GM19438 (cell line): ENCODE results near the gene FASTK.
"Not testable (repeated sequence)": the region's sequence is repeated elsewhere in the genome, so short reads cannot be mapped to it uniquely, and the experiment has no call there.

Experiments used
- ATAC-seq: cut with Tn5 transposase; IDR thresholded peaks from one replicate; pipeline ENCODE4 v1.9.1; 2021; ENCODE audit warnings: low read depth; ENCODE audit not compliant: unreplicated experiment

Gene FASTK

GRCh38 chr7:151053751-151054150 is 26.9 kb downstream of the FASTK start:
- no peak for ATAC-seq

- ATAC-seq = no peak
These were observed 27.5 kb downstream of the FASTK start for GRCh38 chr7:151053096-151053495.

GRCh38 chr7:151051108-151051507 is 29.5 kb downstream of the FASTK start:
- ATAC-seq = no peak

- ATAC-seq = no peak
These were observed 31.6 kb downstream of the FASTK start for GRCh38 chr7:151048911-151049463.

- ATAC-seq = no peak
These were observed 32.4 kb downstream of the FASTK start, which contains the start of gene ASIC3 for GRCh38 chr7:151047976-151048815. Gene ASIC3 (plus strand): TSS chr7:151048531. CDS start chr7:151048886, 355 bp downstream.

- ATAC-seq = no peak
These were observed 33.7 kb downstream of the FASTK start for GRCh38 chr7:151046603-151047573.

- no peak for ATAC-seq
These were observed 34.6 kb downstream of the FASTK start for GRCh38 chr7:151045967-151046366.

- ATAC-seq = no peak
These were observed 35.3 kb downstream of the FASTK start for GRCh38 chr7:151045262-151045661.

GRCh38 chr7:151043959-151044358 is 36.6 kb downstream of the FASTK start:
- no peak for ATAC-seq

GRCh38 chr7:151043449-151043848 is 37.2 kb downstream of the FASTK start:
- not testable (repeated sequence) for ATAC-seq

- ATAC-seq = no peak
These were observed 39.8 kb downstream of the FASTK start for GRCh38 chr7:151040616-151041375.

GRCh38 chr7:151039850-151040548 is 40.6 kb downstream of the FASTK start:
- ATAC-seq = no peak

- ATAC-seq = no peak
These were observed 41.4 kb downstream of the FASTK start for GRCh38 chr7:151038951-151039849.

- no peak for ATAC-seq
These were observed 44.7 kb downstream of the FASTK start for GRCh38 chr7:151035902-151036301.

- no peak for ATAC-seq
These were observed 45.4 kb downstream of the FASTK start for GRCh38 chr7:151035026-151035717.

- ATAC-seq = no peak
These were observed 46.1 kb downstream of the FASTK start for GRCh38 chr7:151034312-151035025.

GRCh38 chr7:151033864-151034249 is 46.8 kb downstream of the FASTK start:
- no peak for ATAC-seq
